HCT116 (cell line): ENCODE results near the gene POMT2. TPM values are rescaled to one million over a fixed set of nuclear protein-coding genes. Genes with fewer than 3 reads are reported as not detected.

Experiments used
- ATAC-seq: fragments of 200-7000 bp; cut with Tn5 transposase; 2 replicates; pipeline ENCODE4 v1.9.1; 2020; ENCODE audit warnings: mild to moderate bottlenecking, moderate library complexity
- BruUV-seq: library from RNA; stranded (reverse); fragments of 400-500 nt; replicated peaks from 2 replicates; lab custom pipeline; 2021; lab: Mats Ljungman, UMichigan
- CTCF ChIA-PET: fragments of 300-600 bp; sonication (Branson Sonifier 250); formaldehyde crosslinking; loops from one replicate; lab custom pipeline; 2021; ENCODE audit warnings: antibody characterized with exemption; lab: Charles Lee
- POLR2A ChIA-PET: fragments of 300-600, 350-600 bp; sonication (Branson Sonifier 250); formaldehyde crosslinking; loops from one replicate; lab custom pipeline; 2021; ENCODE audit warnings: antibody characterized with exemption; lab: Charles Lee
- RAD21 ChIA-PET, 2 experiments: fragments of 300-600 bp; sonication (Branson Sonifier 250); formaldehyde crosslinking; loops; one replicate each; lab custom pipeline; 2023; ENCODE audit warnings: low total read pairs in 2 of 2; ENCODE audit not compliant: uncharacterized antibody in 2 of 2, unreplicated experiment in 2 of 2, low non-redundant PET in 1 of 2; lab: Charles Lee
- DNase-seq: peaks from one replicate; pipeline ENCODE4 v3.0.0-alpha.2; 2010; ENCODE audit warnings: low read depth, low spot score
- H2AFZ ChIP-seq: fragments of 200-600 bp; shearing (Covaris generic), sonication (generic); 2 replicates; pipeline ENCODE4 v1.6.1; 2017; ENCODE audit warnings: low read depth, mixed run types, mixed read lengths, antibody characterized with exemption, low read length; ENCODE audit not compliant: poor library complexity, severe bottlenecking
- H3K27ac ChIP-seq: 2 replicates; pipeline ENCODE4 v1.5.1; 2012; ENCODE audit warnings: low read depth, low read length
- H3K27me3 ChIP-seq: fragments of 200-600 bp; sonication (generic); 2 replicates; pipeline ENCODE4 v1.6.1; 2016; ENCODE audit warnings: mixed run types, low read length, mixed read lengths; ENCODE audit not compliant: insufficient read depth
- H3K36me3 ChIP-seq, 2 experiments: fragments of 200-500 bp in 1 of 2; fragments of 200-600 bp in 1 of 2; sonication (Bioruptor generic) in 1 of 2; sonication (generic) in 1 of 2; 2 replicates each; pipeline versions ENCODE4 v1.5.1 to v1.6.1; 2014 to 2016; ENCODE audit warnings: low read length in 2 of 2, inconsistent platforms in 1 of 2, mixed read lengths in 1 of 2, mixed run types in 1 of 2; ENCODE audit not compliant: insufficient read depth in 2 of 2, control insufficient read depth in 1 of 2
- H3K4me1 ChIP-seq, 2 experiments: fragments of 200-600 bp in 1 of 2; sonication (generic) in 1 of 2; 2 replicates each; pipeline versions ENCODE4 v1.5.1 to v1.6.1; 2012 to 2017; ENCODE audit warnings: low read length in 2 of 2, inconsistent platforms in 1 of 2, mild to moderate bottlenecking in 1 of 2, mixed read lengths in 1 of 2, mixed run types in 1 of 2, moderate library complexity in 1 of 2; ENCODE audit not compliant: insufficient read depth in 2 of 2, control insufficient read depth in 1 of 2
- H3K4me2 ChIP-seq: fragments of 200-600 bp; sonication (generic); 2 replicates; pipeline ENCODE4 v1.6.1; 2017; ENCODE audit warnings: mixed run types, low read length, mixed read lengths
- H3K4me3 ChIP-seq, 2 experiments: fragments of 200-600 bp in 1 of 2; sonication (generic) in 1 of 2; replicated peaks in 1 of 2; 2 replicates each; pipeline ENCODE4 v1.5.1; 2011 to 2016; ENCODE audit warnings: low read length in 2 of 2, control low read depth in 1 of 2, low read depth in 1 of 2, mild to moderate bottlenecking in 1 of 2, mixed read lengths in 1 of 2, mixed run types in 1 of 2
- H3K79me2 ChIP-seq: fragments of 200-600 bp; sonication (generic); 2 replicates; pipeline ENCODE4 v1.6.1; 2017; ENCODE audit warnings: mild to moderate bottlenecking, mixed run types, low read length, moderate library complexity, mixed read lengths; ENCODE audit not compliant: insufficient read depth
- H3K9ac ChIP-seq: fragments of 200-600 bp; sonication (generic); 2 replicates; pipeline ENCODE4 v1.6.1; 2016; ENCODE audit warnings: low read length, mixed read lengths
- H3K9me2 ChIP-seq: fragments of 200-600 bp; sonication (generic), shearing (Covaris generic); 2 replicates; pipeline ENCODE4 v1.6.1; 2017; ENCODE audit warnings: mixed run types, mild to moderate bottlenecking, moderate library complexity; ENCODE audit not compliant: insufficient read depth
- H3K9me3 ChIP-seq, 2 experiments: fragments of 200-500 bp in 1 of 2; fragments of 200-600 bp in 1 of 2; sonication (Bioruptor generic) in 1 of 2; sonication (generic) in 1 of 2; 2 replicates each; pipeline ENCODE4 v1.6.1; 2014 to 2017; ENCODE audit warnings: low read length in 2 of 2, mixed read lengths in 2 of 2, inconsistent platforms in 1 of 2, low read depth in 1 of 2, mild to moderate bottlenecking in 1 of 2, mixed run types in 1 of 2, moderate library complexity in 1 of 2; ENCODE audit not compliant: control insufficient read depth in 1 of 2, insufficient read depth in 1 of 2
- H4K20me1 ChIP-seq: fragments of 200-600 bp; sonication (generic), shearing (Covaris generic); 2 replicates; pipeline ENCODE4 v1.6.1; 2017; ENCODE audit warnings: mixed run types, mild to moderate bottlenecking, moderate library complexity; ENCODE audit not compliant: insufficient read depth
- CEBPB ChIP-seq: IDR thresholded peaks from 2 replicates; pipeline ENCODE4 v1.6.1; 2012; ENCODE audit warnings: low read depth
- EGR1 ChIP-seq: IDR thresholded peaks from 2 replicates; pipeline ENCODE4 v1.6.1; 2012; ENCODE audit warnings: low read depth
- FOSL1 ChIP-seq: IDR thresholded peaks from 2 replicates; pipeline ENCODE4 v1.6.1; 2012; ENCODE audit warnings: low read depth
- RAD21 ChIP-seq: IDR thresholded peaks from 2 replicates; pipeline ENCODE4 v1.6.1; 2012; ENCODE audit warnings: low read depth, mild to moderate bottlenecking
- SP1 ChIP-seq: IDR thresholded peaks from 2 replicates; pipeline ENCODE4 v1.6.1; 2012; ENCODE audit warnings: low read depth
- SRF ChIP-seq: IDR thresholded peaks from 2 replicates; pipeline ENCODE4 v1.6.1; 2012; ENCODE audit warnings: low read depth
- TCF7L2 ChIP-seq: IDR thresholded peaks from 2 replicates; pipeline ENCODE4 v1.7.0; 2011; ENCODE audit warnings: borderline replicate concordance, inconsistent platforms; ENCODE audit not compliant: insufficient read depth, insufficient read length; ENCODE audit errors: extremely low read depth
- YY1 ChIP-seq: IDR thresholded peaks from 2 replicates; pipeline ENCODE4 v1.6.1; 2011; ENCODE audit warnings: low read length, low read depth, moderate library complexity, mild to moderate bottlenecking; ENCODE audit not compliant: insufficient replicate concordance; ENCODE audit errors: extremely low read depth
- intact Hi-C: fragments of 100-400 bp; cut with micrococcal nuclease; formaldehyde crosslinking; loops from 2 replicates; pipeline ENCODE4 v1.10.0; 2022
- total RNA-seq: library from RNA; stranded (reverse); gene quantifications from one replicate; pipeline ENCODE4 v1.2.1, GENCODE V29; 2021; ENCODE audit not compliant: unreplicated experiment
- TF ChIP-seq, protein P1 (sequence below): IDR thresholded peaks from 2 replicates; pipeline ENCODE4 v1.6.1; 2011; ENCODE audit warnings: mild to moderate bottlenecking, low read length, moderate library complexity; ENCODE audit not compliant: insufficient replicate concordance; ENCODE audit errors: extremely low read depth
- TF ChIP-seq, protein P2 (sequence below): IDR thresholded peaks from 2 replicates; pipeline ENCODE4 v1.6.1; 2012

The POMT2 gene
- total RNA-seq, 1 experiment from 2014 or later = 30.2 TPM

DNA sequence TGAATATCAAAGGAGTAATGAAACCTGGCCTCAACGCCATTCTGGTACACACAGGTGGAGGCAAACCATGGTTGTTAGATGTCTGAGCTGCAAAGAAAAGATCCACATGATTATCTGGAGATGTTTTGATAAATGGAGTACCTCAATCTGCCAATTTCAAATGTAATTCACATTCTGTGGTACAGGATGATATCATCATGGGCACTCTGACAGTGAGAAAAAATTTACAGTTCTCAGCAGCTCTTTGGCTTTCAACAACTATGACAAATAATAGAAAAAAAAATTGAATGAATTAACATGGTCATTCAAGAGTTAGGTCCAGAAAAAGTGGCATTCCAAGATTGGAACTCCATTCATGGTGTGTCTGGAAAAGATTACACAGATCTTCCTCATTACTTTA is 38.9 kb upstream of the POMT2 start:
- Histone ChIP-seq H3K27me3 (no peaks in the 10 kb centered on the region), H3K4me3 (no peak overlapping the region)
- no peak for ATAC-seq
- no peak for TF ChIP-seq SP1
- TF ChIP-seq, protein P1, sequence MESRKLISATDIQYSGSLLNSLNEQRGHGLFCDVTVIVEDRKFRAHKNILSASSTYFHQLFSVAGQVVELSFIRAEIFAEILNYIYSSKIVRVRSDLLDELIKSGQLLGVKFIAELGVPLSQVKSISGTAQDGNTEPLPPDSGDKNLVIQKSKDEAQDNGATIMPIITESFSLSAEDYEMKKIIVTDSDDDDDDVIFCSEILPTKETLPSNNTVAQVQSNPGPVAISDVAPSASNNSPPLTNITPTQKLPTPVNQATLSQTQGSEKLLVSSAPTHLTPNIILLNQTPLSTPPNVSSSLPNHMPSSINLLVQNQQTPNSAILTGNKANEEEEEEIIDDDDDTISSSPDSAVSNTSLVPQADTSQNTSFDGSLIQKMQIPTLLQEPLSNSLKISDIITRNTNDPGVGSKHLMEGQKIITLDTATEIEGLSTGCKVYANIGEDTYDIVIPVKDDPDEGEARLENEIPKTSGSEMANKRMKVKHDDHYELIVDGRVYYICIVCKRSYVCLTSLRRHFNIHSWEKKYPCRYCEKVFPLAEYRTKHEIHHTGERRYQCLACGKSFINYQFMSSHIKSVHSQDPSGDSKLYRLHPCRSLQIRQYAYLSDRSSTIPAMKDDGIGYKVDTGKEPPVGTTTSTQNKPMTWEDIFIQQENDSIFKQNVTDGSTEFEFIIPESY = no peak
- TF ChIP-seq, all 23 proteins: peak for 0
- no peaks in the 10 kb centered on the region; the same call in 1 of the 2 replicates for H4K20me1 ChIP-seq
- H3K36me3 ChIP-seq = no peaks in the 10 kb centered on the region
- H3K4me1 ChIP-seq = no peaks in the 10 kb centered on the region
- POLR2A ChIA-PET = no interaction called here
- no peaks in the 10 kb centered on the region for H3K9me2 ChIP-seq
- H3K9ac ChIP-seq = no peak overlapping the region
- no peak overlapping the region for H2AFZ ChIP-seq
- no peak for DNase-seq
- H3K27ac ChIP-seq = no peak overlapping the region
- no peak overlapping the region for H3K4me2 ChIP-seq
- no TSS peak for BruUV-seq
- intact Hi-C loops = no loop called here
- RAD21 ChIA-PET = no interaction called here
- CTCF ChIA-PET = no interaction called here
- H3K79me2 ChIP-seq = peaks cover 6% of the 10 kb centered on the region; the same call in 1 of the 2 replicates
- no peaks in the 10 kb centered on the region for H3K9me3 ChIP-seq

DNA sequence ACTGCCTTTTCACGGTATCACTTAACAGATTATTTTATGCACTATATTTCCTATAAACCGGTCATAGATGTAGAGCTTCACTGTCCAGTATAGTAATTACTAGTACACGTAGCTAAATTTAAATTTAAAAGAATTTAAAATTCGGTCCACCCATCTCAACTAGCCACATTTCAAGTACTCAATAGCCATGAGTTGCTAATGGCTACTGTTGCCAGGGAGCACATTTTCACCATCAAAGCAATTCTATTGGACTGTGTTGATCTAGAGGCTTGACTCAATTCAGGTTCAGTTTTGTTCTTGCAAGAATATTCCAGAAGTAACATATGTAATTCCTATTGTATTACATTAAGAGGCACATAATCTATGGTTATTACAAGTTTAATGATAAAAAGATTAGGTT is 36.2 kb upstream of the POMT2 start:
- Histone ChIP-seq H3K9me2 (no peaks in the 10 kb centered on the region), H3K9ac (no peak overlapping the region), H3K79me2 (no peaks in the 10 kb centered on the region), H2AFZ (no peak overlapping the region), H3K4me3 (no peak overlapping the region), H3K4me1 (no peaks in the 10 kb centered on the region), H3K27ac (no peak overlapping the region), H3K27me3 (no peaks in the 10 kb centered on the region), H3K36me3 (no peaks in the 10 kb centered on the region), H3K9me3 (no peaks in the 10 kb centered on the region), H4K20me1 (no peaks in the 10 kb centered on the region; the same call in 1 of the 2 replicates), H3K4me2 (no peak overlapping the region)
- POLR2A ChIA-PET = no interaction called here
- DNase-seq (no peak), ATAC-seq (no peak)
- CTCF ChIA-PET = no interaction called here
- no TSS peak for BruUV-seq
- intact Hi-C loops = no loop called here
- RAD21 ChIA-PET = no interaction called here
- TF ChIP-seq TCF7L2 = no peak
- TF ChIP-seq SRF = no peak
- TF ChIP-seq YY1 = no peak
- TF ChIP-seq SP1 = no peak
- no peak for TF ChIP-seq EGR1
- TF ChIP-seq RAD21 = no peak
- TF ChIP-seq CEBPB = no peak
- no peak for TF ChIP-seq FOSL1
- TF ChIP-seq, protein P2, sequence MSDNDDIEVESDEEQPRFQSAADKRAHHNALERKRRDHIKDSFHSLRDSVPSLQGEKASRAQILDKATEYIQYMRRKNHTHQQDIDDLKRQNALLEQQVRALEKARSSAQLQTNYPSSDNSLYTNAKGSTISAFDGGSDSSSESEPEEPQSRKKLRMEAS = no peak
